ENCODE data around the gene SIGLEC7.

Gene SIGLEC7

GRCh38 chr19:51144482-51145045 is 2.5 kb downstream of the SIGLEC7 start:
- H3K4me2 ChIP-seq = no peak overlapping the region
- no peak overlapping the region for H3K27ac ChIP-seq
- no peak overlapping the region for H2AFZ ChIP-seq (ENCODE audit: low read depth)
- H3K36me3 ChIP-seq (ENCODE audit: insufficient read depth) = no peaks in the 10 kb centered on the region
- H3K4me1 ChIP-seq (ENCODE audit: low read depth, poor library complexity, severe bottlenecking) = no peaks in the 10 kb centered on the region
- no peak overlapping the region for H3K4me3 ChIP-seq (IDR thresholded peaks at IDR 0.05; ENCODE audit: insufficient read depth, low read depth, low read length)
- TF ChIP-seq CTCF (conservative IDR thresholded peaks at IDR 0.05; ENCODE audit: low read depth, low read length) = no peak
- H3K9ac ChIP-seq = no peak overlapping the region
- no peaks in the 10 kb centered on the region for H3K79me2 ChIP-seq (ENCODE audit: insufficient read depth, low read depth)
- no peaks in the 10 kb centered on the region for H4K20me1 ChIP-seq (ENCODE audit: insufficient read depth)
- peaks cover 8% of the 10 kb centered on the region; the same call in 1 of the 2 replicates for H3K27me3 ChIP-seq (ENCODE audit: insufficient read depth, low read depth)

GRCh38 chr19:51145916-51146493 is 3.9 kb downstream of the SIGLEC7 start:
- H3K27ac ChIP-seq = no peak overlapping the region
- no peaks in the 10 kb centered on the region for H3K4me1 ChIP-seq (ENCODE audit: low read depth, poor library complexity, severe bottlenecking)

GRCh38 chr19:51146751-51147150 is 4.7 kb downstream of the SIGLEC7 start:
- no peak for TF ChIP-seq CTCF (conservative IDR thresholded peaks at IDR 0.05; ENCODE audit: low read depth, low read length)
- H3K27me3 ChIP-seq (ENCODE audit: insufficient read depth, low read depth) = peaks cover 2% of the 10 kb centered on the region; the same call in 1 of the 2 replicates
- no peaks in the 10 kb centered on the region for H3K79me2 ChIP-seq (ENCODE audit: insufficient read depth, low read depth)
- H2AFZ ChIP-seq (ENCODE audit: low read depth) = no peak overlapping the region
- H4K20me1 ChIP-seq (ENCODE audit: insufficient read depth) = no peaks in the 10 kb centered on the region
- no peak overlapping the region for H3K4me3 ChIP-seq (IDR thresholded peaks at IDR 0.05; ENCODE audit: insufficient read depth, low read depth, low read length)
- no peak overlapping the region for H3K4me2 ChIP-seq
- H3K27ac ChIP-seq = no peak overlapping the region
- H3K9ac ChIP-seq = no peak overlapping the region
- H3K36me3 ChIP-seq (ENCODE audit: insufficient read depth) = no peaks in the 10 kb centered on the region
- H3K4me1 ChIP-seq (ENCODE audit: low read depth, poor library complexity, severe bottlenecking) = no peaks in the 10 kb centered on the region

More at GRCh38 chr19:51145916-51146493, 3.9 kb downstream of the SIGLEC7 start:
- Histone ChIP-seq H3K4me2 (no peak overlapping the region), H3K27me3 (ENCODE audit: insufficient read depth, low read depth) (peaks cover 2% of the 10 kb centered on the region; the same call in 1 of the 2 replicates), H2AFZ (ENCODE audit: low read depth) (no peak overlapping the region), H3K36me3 (ENCODE audit: insufficient read depth) (no peaks in the 10 kb centered on the region), H3K79me2 (ENCODE audit: insufficient read depth, low read depth) (no peaks in the 10 kb centered on the region), H3K9ac (no peak overlapping the region), H4K20me1 (ENCODE audit: insufficient read depth) (no peaks in the 10 kb centered on the region), H3K4me3 (IDR thresholded peaks at IDR 0.05; ENCODE audit: insufficient read depth, low read depth, low read length) (no peak overlapping the region)
- no peak for TF ChIP-seq CTCF (conservative IDR thresholded peaks at IDR 0.05; ENCODE audit: low read depth, low read length)

- H3K4me2 ChIP-seq = no peak overlapping the region
- no peak overlapping the region for H3K4me3 ChIP-seq (IDR thresholded peaks at IDR 0.05; ENCODE audit: insufficient read depth, low read depth, low read length)
- H3K27ac ChIP-seq = no peak overlapping the region
- no peaks in the 10 kb centered on the region for H4K20me1 ChIP-seq (ENCODE audit: insufficient read depth)
- H3K9ac ChIP-seq = no peak overlapping the region
- H3K79me2 ChIP-seq (ENCODE audit: insufficient read depth, low read depth) = no peaks in the 10 kb centered on the region
- no peaks in the 10 kb centered on the region for H3K4me1 ChIP-seq (ENCODE audit: low read depth, poor library complexity, severe bottlenecking)
- no peak overlapping the region for H2AFZ ChIP-seq (ENCODE audit: low read depth)
- no peaks in the 10 kb centered on the region for H3K36me3 ChIP-seq (ENCODE audit: insufficient read depth)
- no peak for TF ChIP-seq CTCF (conservative IDR thresholded peaks at IDR 0.05; ENCODE audit: low read depth, low read length)
- H3K27me3 ChIP-seq (ENCODE audit: insufficient read depth, low read depth) = peaks cover 3% of the 10 kb centered on the region; the same call in 1 of the 2 replicates
Observed at GRCh38 chr19:51147663-51148062, 5.6 kb downstream of the SIGLEC7 start.

All from KMS-11 (cell line).